Neuronal stem cell (in vitro differentiated cells): Measurements from ENCODE around the gene BDH2.
A peak's percentile ranks its signal among the peaks of the same experiment; 100 is the strongest.

ENCODE experiments used
- DNase-seq: peaks from one replicate; pipeline ENCODE4 v3.0.0-alpha.2; 2013; ENCODE audit warnings: low spot score
- H2AFZ ChIP-seq: one replicate; pipeline ENCODE4 v1.6.1; 2013; ENCODE audit warnings: mild to moderate bottlenecking, low read length, inconsistent platforms
- H2AK5ac ChIP-seq: 2 replicates; pipeline ENCODE4 v1.6.1; 2013; ENCODE audit warnings: low read depth, mild to moderate bottlenecking, inconsistent platforms, low read length, moderate library complexity, mixed read lengths
- H2BK120ac ChIP-seq: 2 replicates; pipeline ENCODE4 v1.6.1; 2013; ENCODE audit warnings: low read depth, mild to moderate bottlenecking, inconsistent platforms, low read length, moderate library complexity, mixed read lengths
- H2BK12ac ChIP-seq: one replicate; pipeline ENCODE4 v1.6.1; 2013; ENCODE audit warnings: low read length, inconsistent platforms
- H2BK15ac ChIP-seq: 2 replicates; pipeline ENCODE4 v1.6.1; 2013; ENCODE audit warnings: mild to moderate bottlenecking, low read length, inconsistent platforms, mixed read lengths
- H2BK5ac ChIP-seq: one replicate; pipeline ENCODE4 v1.6.1; 2013; ENCODE audit warnings: inconsistent platforms, mild to moderate bottlenecking, low read length, moderate library complexity
- H3K14ac ChIP-seq: one replicate; pipeline ENCODE4 v1.6.1; 2013; ENCODE audit warnings: low read length, inconsistent platforms
- H3K18ac ChIP-seq: 2 replicates; pipeline ENCODE4 v1.6.1; 2013; ENCODE audit warnings: low read length, inconsistent platforms
- H3K23ac ChIP-seq: 2 replicates; pipeline ENCODE4 v1.6.1; 2013; ENCODE audit warnings: low read depth, mild to moderate bottlenecking, mixed read lengths, low read length, inconsistent platforms; ENCODE audit not compliant: poor library complexity
- H3K27ac ChIP-seq: replicated peaks from 3 replicates; pipeline ENCODE4 v1.5.1; 2013; ENCODE audit warnings: low read length, inconsistent platforms
- H3K27me3 ChIP-seq, 3 experiments: 2 replicates each; pipeline ENCODE4 v1.6.1; 2013; ENCODE audit warnings: low read length in 3 of 3, mild to moderate bottlenecking in 2 of 3, inconsistent platforms in 1 of 3, low read depth in 1 of 3, mixed read lengths in 1 of 3, moderate library complexity in 1 of 3; ENCODE audit not compliant: control insufficient read depth in 3 of 3, insufficient read depth in 3 of 3
- H3K36me3 ChIP-seq, 2 donors: replicated peaks in 1 of 2; 2 replicates each; pipeline ENCODE4 v1.6.1; 2013; ENCODE audit warnings: low read length in 2 of 2; ENCODE audit not compliant: control insufficient read depth in 2 of 2, insufficient read depth in 2 of 2
- H3K4ac ChIP-seq: 2 replicates; pipeline ENCODE4 v1.6.1; 2013; ENCODE audit warnings: inconsistent platforms, mild to moderate bottlenecking, low read length, moderate library complexity
- H3K4me1 ChIP-seq, 2 donors: 1 replicate in 1 of 2; 2 replicates in 1 of 2; pipeline ENCODE4 v1.6.1; 2013; ENCODE audit warnings: low read length in 2 of 2, low read depth in 1 of 2; ENCODE audit not compliant: control insufficient read depth in 2 of 2, insufficient read depth in 1 of 2
- H3K4me2 ChIP-seq: one replicate; pipeline ENCODE4 v1.6.1; 2013; ENCODE audit warnings: mild to moderate bottlenecking, low read length, inconsistent platforms; ENCODE audit not compliant: insufficient read depth, poor library complexity, severe bottlenecking
- H3K4me3 ChIP-seq, 2 donors: 2 replicates each; pipeline ENCODE4 v1.5.1; 2013; ENCODE audit warnings: low read length in 2 of 2, mild to moderate bottlenecking in 2 of 2, inconsistent platforms in 1 of 2, moderate library complexity in 1 of 2
- H3K79me1 ChIP-seq: one replicate; pipeline ENCODE4 v1.6.1; 2013; ENCODE audit warnings: low read depth, mild to moderate bottlenecking, inconsistent platforms, low read length, moderate library complexity
- H3K9ac ChIP-seq: one replicate; pipeline ENCODE4 v1.6.1; 2013; ENCODE audit warnings: mild to moderate bottlenecking, low read depth, low read length, inconsistent platforms; ENCODE audit not compliant: poor library complexity
- H3K9me3 ChIP-seq, 2 donors: replicated peaks in 1 of 2; 2 replicates each; pipeline versions ENCODE3 to v1.6.1; 2013; ENCODE audit warnings: low read length in 2 of 2, mild to moderate bottlenecking in 2 of 2, inconsistent platforms in 1 of 2, low read depth in 1 of 2, mixed read lengths in 1 of 2, moderate library complexity in 1 of 2; ENCODE audit not compliant: control insufficient read depth in 2 of 2, insufficient read depth in 1 of 2
- H4K8ac ChIP-seq: one replicate; pipeline ENCODE4 v1.6.1; 2013; ENCODE audit warnings: low read depth, mild to moderate bottlenecking, inconsistent platforms, low read length, moderate library complexity
- H4K91ac ChIP-seq: one replicate; pipeline ENCODE4 v1.6.1; 2013; ENCODE audit warnings: low read length, low read depth, mild to moderate bottlenecking, inconsistent platforms; ENCODE audit not compliant: poor library complexity
- WGBS, 2 donors: extraction: QIAGEN DNeasy Blood & Tissue Kit; methylation state at CpG; one replicate each; pipeline ENCODE4 v1.1.7; 2013; ENCODE audit warnings: missing lambda C conversion rate in 2 of 2, mixed read lengths in 1 of 2; ENCODE audit not compliant: insufficient read length in 2 of 2, insufficient replicate concordance in 1 of 2; ENCODE audit errors: extremely low coverage in 2 of 2; 5-methylcytosine and 5-hydroxymethylcytosine counted together

The BDH2 gene

GRCh38 chr4:103095080-103095479 lies 4.6 kb downstream of the BDH2 start:
- Histone ChIP-seq H3K4ac (no peak overlapping the region), H2BK5ac (no peak overlapping the region), H3K4me3 (no peak overlapping the region), H3K27me3 (no peaks in the 10 kb centered on the region), H3K4me2 (no peak overlapping the region), H4K8ac (no peak overlapping the region), H2AFZ (no peak overlapping the region), H3K23ac (no peak overlapping the region), H3K18ac (no peak overlapping the region), H3K9ac (no peak overlapping the region), H3K4me1 (peaks cover 8 to 13% of the 10 kb centered on the region in 2 donors), H3K79me1 (no peaks in the 10 kb centered on the region), H2BK15ac (no peak overlapping the region), H2AK5ac (no peak overlapping the region), H3K14ac (no peak overlapping the region), H2BK120ac (no peak overlapping the region), H3K9me3 (no peaks in the 10 kb centered on the region), H4K91ac (no peak overlapping the region), H3K27ac (no peak overlapping the region), H3K36me3 (peaks cover 4 to 55% of the 10 kb centered on the region in 2 donors), H2BK12ac (no peak overlapping the region)
- no CpG with 5 or more reads among the region's 3 CpGs for WGBS, 2 donors
- no peak for DNase-seq

- Histone ChIP-seq H4K91ac (no peak overlapping the region), H3K27ac (no peak overlapping the region), H3K36me3 (peaks cover 9 to 76% of the 10 kb centered on the region in 2 donors), H3K4me1 (no peaks in the 10 kb centered on the region), H3K4me2 (no peak overlapping the region), H2BK15ac (no peak overlapping the region), H3K9ac (no peak overlapping the region), H2AK5ac (no peak overlapping the region), H3K27me3 (no peaks in the 10 kb centered on the region), H3K4me3 (no peak overlapping the region), H2BK12ac (no peak overlapping the region), H2BK5ac (no peak overlapping the region), H3K14ac (no peak overlapping the region), H4K8ac (no peak overlapping the region), H2BK120ac (no peak overlapping the region), H3K18ac (no peak overlapping the region), H3K9me3 (no peaks in the 10 kb centered on the region), H3K23ac (no peak overlapping the region), H2AFZ (no peak overlapping the region), H3K4ac (no peak overlapping the region), H3K79me1 (no peaks in the 10 kb centered on the region)
- DNase-seq = no peak
Observed at GRCh38 chr4:103092245-103092644, 7.4 kb downstream of the BDH2 start.

GRCh38 chr4:103091601-103092223 lies 7.9 kb downstream of the BDH2 start:
- Histone ChIP-seq H3K36me3 (peaks cover 14 to 78% of the 10 kb centered on the region in 2 donors), H2BK12ac (no peak overlapping the region), H3K27ac (no peak overlapping the region), H3K4ac (no peak overlapping the region), H3K14ac (no peak overlapping the region), H3K4me1 (no peaks in the 10 kb centered on the region), H2BK120ac (no peak overlapping the region), H4K8ac (no peak overlapping the region), H2AK5ac (no peak overlapping the region), H2AFZ (no peak overlapping the region), H3K4me3 (no peak overlapping the region), H3K4me2 (no peak overlapping the region), H3K23ac (no peak overlapping the region), H3K27me3 (no peaks in the 10 kb centered on the region), H3K9me3 (no peaks in the 10 kb centered on the region), H3K79me1 (no peaks in the 10 kb centered on the region), H2BK15ac (no peak overlapping the region), H4K91ac (no peak overlapping the region), H3K9ac (no peak overlapping the region), H2BK5ac (no peak overlapping the region), H3K18ac (no peak overlapping the region)
- peak; percentile 50 for DNase-seq
- no CpG with 5 or more reads among the region's 3 CpGs for WGBS, 2 donors

GRCh38 chr4:103089481-103089880 lies 10.2 kb downstream of the BDH2 start:
- Histone ChIP-seq H4K91ac (no peak overlapping the region), H3K4me1 (no peaks in the 10 kb centered on the region), H2AFZ (no peak overlapping the region), H3K9me3 (no peaks in the 10 kb centered on the region), H3K4me3 (no peak overlapping the region), H2BK5ac (no peak overlapping the region), H2BK15ac (no peak overlapping the region), H2BK12ac (no peak overlapping the region), H3K27ac (no peak overlapping the region), H3K14ac (no peak overlapping the region), H3K79me1 (no peaks in the 10 kb centered on the region), H3K18ac (no peak overlapping the region), H3K27me3 (no peaks in the 10 kb centered on the region), H2BK120ac (no peak overlapping the region), H3K23ac (no peak overlapping the region), H3K4me2 (no peak overlapping the region), H3K36me3 (peaks cover 19 to 94% of the 10 kb centered on the region in 2 donors), H3K9ac (no peak overlapping the region), H2AK5ac (no peak overlapping the region), H4K8ac (no peak overlapping the region), H3K4ac (no peak overlapping the region)
- no CpG with 5 or more reads among the region's 2 CpGs for WGBS, 2 donors
- no peak for DNase-seq
